Measurements from ENCODE around the gene EEFSEC.

- no peak for TF ChIP-seq CTCF (IDR thresholded peaks at IDR 0.05; ENCODE audit: low read length)
- TF ChIP-seq EZH2phosphoT487 (IDR thresholded peaks at IDR 0.05; ENCODE audit: low read length): no peak
- no peak for TF ChIP-seq EZH2 (optimal IDR thresholded peaks at IDR 0.05; ENCODE audit: low read depth, low read length)
Observed at GRCh38 chr3:128231606-128232005, 78.3 kb downstream of the EEFSEC start.

Data from MM.1S (cell line).